ENCODE results near the gene TIGD1.

The TIGD1 gene

DNA sequence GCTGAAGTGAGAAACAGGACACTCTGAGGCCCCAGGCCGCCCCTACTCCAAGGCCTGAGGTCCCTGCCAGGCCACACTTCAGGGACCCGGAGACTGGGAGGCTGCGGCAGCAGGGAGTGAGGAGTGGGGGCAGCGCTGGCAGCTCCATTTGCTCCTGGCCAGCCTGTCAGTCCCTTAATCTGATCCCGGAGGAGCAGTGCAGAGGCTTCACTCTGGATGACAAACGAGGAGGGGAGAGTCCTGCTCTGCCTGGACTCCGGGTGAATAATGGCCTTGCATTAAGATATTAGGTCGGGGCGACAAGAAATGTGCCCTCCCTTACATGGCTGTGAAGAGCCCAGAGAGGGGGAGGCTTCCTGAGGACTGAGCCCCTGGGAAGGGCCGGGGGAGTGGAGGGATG is 44.5 kb downstream of the TIGD1 start:
- TF ChIP-seq CTCF (IDR thresholded peaks at IDR 0.05; ENCODE audit: borderline replicate concordance, control extremely low read depth, extremely low read depth, insufficient read depth, missing control alignments): no peak
- no peak for DNase-seq (ENCODE audit: low spot score)
- in situ Hi-C loops (cut with MboI; ENCODE audit: low sequenced_read_pairs, unreplicated experiment): no loop called here

DNA sequence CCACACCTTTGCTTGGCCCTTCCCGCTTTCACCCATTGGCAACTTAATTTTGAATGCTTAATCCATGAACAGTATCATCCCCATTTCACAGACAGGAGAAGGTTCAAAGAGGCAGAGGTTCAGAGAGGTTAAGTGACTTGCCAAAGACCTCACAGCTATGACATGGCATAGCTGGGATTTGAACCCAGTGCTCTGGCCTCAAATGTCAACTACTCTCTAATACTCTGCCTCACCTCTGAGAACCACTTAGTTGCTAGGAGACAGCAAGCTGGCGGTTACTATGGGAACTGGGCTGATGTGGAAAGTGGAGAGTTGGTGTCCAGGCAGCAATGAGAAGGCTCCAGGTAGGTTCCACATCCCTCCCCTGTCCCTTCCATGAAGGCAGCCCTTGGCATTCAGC is 45.9 kb downstream of the TIGD1 start:
- in situ Hi-C loops (cut with MboI; ENCODE audit: low sequenced_read_pairs, unreplicated experiment): no loop called here
- no peak for TF ChIP-seq CTCF (IDR thresholded peaks at IDR 0.05; ENCODE audit: borderline replicate concordance, control extremely low read depth, extremely low read depth, insufficient read depth, missing control alignments)
- DNase-seq (ENCODE audit: low spot score): no peak

DNA sequence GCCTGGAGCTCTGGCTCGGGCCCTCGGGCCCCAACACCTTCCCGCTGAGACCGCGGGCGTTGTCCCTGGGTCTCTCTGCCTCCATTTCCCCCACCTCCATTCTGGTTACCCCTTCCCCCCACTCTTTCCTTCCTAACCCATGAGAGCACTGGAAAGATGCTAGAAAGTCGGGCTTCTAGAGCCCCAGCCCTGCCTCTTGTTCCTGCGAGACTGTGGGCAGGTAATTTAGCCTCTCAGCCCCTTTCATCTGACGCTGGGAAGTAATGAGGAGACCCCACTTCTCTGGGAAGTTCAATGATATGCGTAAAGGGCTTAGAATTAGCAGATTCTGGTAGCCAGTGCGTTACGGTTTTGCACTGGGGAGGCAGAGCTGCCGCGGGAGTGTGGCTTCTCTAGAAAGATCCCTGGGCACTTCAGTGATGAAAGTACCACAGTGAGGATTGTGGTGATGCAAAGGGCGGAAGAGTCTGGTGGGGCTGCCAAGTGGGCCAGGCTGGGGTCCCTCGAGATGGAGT is 46.5 kb downstream of the TIGD1 start:
- in situ Hi-C loops (cut with MboI; ENCODE audit: low sequenced_read_pairs, unreplicated experiment): no loop called here
- TF ChIP-seq CTCF (IDR thresholded peaks at IDR 0.05; ENCODE audit: borderline replicate concordance, control extremely low read depth, extremely low read depth, insufficient read depth, missing control alignments): no peak
- no peak for DNase-seq (ENCODE audit: low spot score)

DNA sequence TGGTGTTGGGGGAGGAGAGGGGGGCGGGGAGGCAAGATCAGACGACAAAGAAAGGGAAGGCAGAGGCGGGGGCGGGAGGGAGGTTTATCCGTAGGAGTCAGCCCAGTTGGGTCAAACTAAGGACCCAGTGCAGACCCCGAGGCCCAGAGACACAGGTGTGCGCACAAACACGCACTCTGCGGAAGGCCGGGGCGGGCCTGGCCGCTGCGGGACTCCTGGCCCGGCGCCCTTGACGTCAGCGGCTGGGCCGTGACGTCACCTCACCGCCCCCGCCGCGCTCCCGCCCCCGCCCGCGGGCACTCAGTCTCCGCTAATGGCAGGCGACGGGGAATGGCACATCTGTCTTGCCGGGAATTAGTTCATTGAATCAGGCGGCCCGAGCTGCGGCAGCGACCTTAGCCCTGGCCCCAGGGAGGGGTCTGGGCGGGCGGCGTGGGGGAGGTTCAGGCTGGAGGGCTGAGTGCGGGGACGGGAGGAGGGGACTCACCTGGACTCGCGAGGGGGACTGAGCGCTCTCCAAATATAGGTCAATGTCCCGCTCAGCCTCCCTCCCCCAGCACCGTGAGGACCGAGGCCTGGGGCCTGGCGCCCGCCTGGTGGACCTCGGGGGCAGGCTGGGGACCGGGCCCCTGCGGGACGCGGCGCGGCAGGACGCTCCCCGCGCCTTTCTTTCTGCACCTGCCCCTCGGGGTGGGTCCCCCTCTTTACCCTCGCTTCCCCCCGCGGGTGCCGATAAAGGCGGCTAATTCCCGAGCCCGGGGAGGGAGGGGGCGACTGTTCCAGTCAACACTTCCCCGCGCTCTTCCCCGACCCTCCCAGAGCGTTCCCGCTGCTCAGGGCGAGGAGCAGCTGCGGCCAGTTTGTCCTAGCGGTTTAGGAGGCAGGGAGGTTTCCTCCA is 47.2 kb downstream of the TIGD1 start:
- no peak for TF ChIP-seq CTCF (IDR thresholded peaks at IDR 0.05; ENCODE audit: borderline replicate concordance, control extremely low read depth, extremely low read depth, insufficient read depth, missing control alignments)
- in situ Hi-C loops (cut with MboI; ENCODE audit: low sequenced_read_pairs, unreplicated experiment): no loop called here
- DNase-seq (ENCODE audit: low spot score): peak; percentile 62

DNA sequence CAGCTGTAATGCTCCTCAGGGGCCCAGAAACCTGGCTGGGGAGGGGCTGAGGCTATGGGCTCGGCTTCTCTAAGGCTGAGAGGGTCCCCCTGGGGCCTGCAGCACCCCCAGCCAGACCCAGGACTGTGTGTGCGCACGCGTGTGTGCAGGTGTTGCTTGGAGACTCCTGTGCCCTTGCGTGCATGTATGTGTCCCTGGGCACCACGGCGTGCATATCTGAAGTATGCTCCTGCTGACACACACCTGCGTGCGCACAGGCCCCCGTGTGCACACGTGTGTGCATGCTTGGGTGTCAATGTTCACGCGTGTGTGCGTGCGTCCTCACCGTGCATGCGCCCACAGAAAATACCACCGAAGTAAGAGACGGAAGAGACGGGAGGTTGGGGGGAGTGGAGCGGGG is 47.8 kb downstream of the TIGD1 start:
- in situ Hi-C loops (cut with MboI; ENCODE audit: low sequenced_read_pairs, unreplicated experiment): no loop called here
- DNase-seq (ENCODE audit: low spot score): no peak
- TF ChIP-seq CTCF (IDR thresholded peaks at IDR 0.05; ENCODE audit: borderline replicate concordance, control extremely low read depth, extremely low read depth, insufficient read depth, missing control alignments): no peak

GRCh38 chr2:232501794-232502390 is 48.5 kb downstream of the TIGD1 start:
- no peak for TF ChIP-seq CTCF (IDR thresholded peaks at IDR 0.05; ENCODE audit: borderline replicate concordance, control extremely low read depth, extremely low read depth, insufficient read depth, missing control alignments)
- in situ Hi-C loops (cut with MboI; ENCODE audit: low sequenced_read_pairs, unreplicated experiment): no loop called here
- no peak for DNase-seq (ENCODE audit: low spot score)

Data from GM13976 (cell line).